CD14-positive monocyte (primary cell): ENCODE data around the gene GNB5. TPM values are rescaled to one million over a fixed set of nuclear protein-coding genes. Genes with fewer than 3 reads are reported as not detected.

Experiments used
- DNase-seq, 3 donors: peaks; one replicate each; pipeline ENCODE4 v3.0.0-alpha.2; 2011 to 2022
- H2AFZ ChIP-seq: 2 replicates; pipeline ENCODE4 v1.6.0; 2012; ENCODE audit warnings: mild to moderate bottlenecking, low read depth, low read length, inconsistent platforms; ENCODE audit not compliant: insufficient read depth, poor library complexity, severe bottlenecking
- H3K27ac ChIP-seq, 2 donors: 1 replicate in 1 of 2; 2 replicates in 1 of 2; pipeline ENCODE4 v1.5.1; 2012 to 2013; ENCODE audit warnings: low read length in 2 of 2, control low read depth in 1 of 2, inconsistent platforms in 1 of 2, low read depth in 1 of 2, mild to moderate bottlenecking in 1 of 2
- H3K27me3 ChIP-seq, 2 donors: one replicate each; pipeline versions ENCODE4 v1.6.0 to v1.6.1; 2011 to 2013; ENCODE audit warnings: low read length in 2 of 2; ENCODE audit not compliant: control insufficient read depth in 2 of 2, insufficient read depth in 2 of 2
- H3K36me3 ChIP-seq, 2 donors: replicated peaks in 1 of 2; 1 replicate in 1 of 2; 2 replicates in 1 of 2; pipeline versions ENCODE4 v1.5.1 to v1.6.1; 2012 to 2013; ENCODE audit warnings: low read length in 2 of 2, control low read depth in 1 of 2, inconsistent platforms in 1 of 2, mild to moderate bottlenecking in 1 of 2; ENCODE audit not compliant: insufficient read depth in 2 of 2, control insufficient read depth in 1 of 2
- H3K4me1 ChIP-seq, 2 donors: 1 replicate in 1 of 2; 2 replicates in 1 of 2; pipeline versions ENCODE4 v1.5.1 to v1.6.1; 2012 to 2013; ENCODE audit warnings: low read length in 2 of 2, control low read depth in 1 of 2, inconsistent platforms in 1 of 2, mild to moderate bottlenecking in 1 of 2, moderate library complexity in 1 of 2; ENCODE audit not compliant: insufficient read depth in 2 of 2, control insufficient read depth in 1 of 2
- H3K4me2 ChIP-seq: replicated peaks from 2 replicates; pipeline ENCODE3; 2012; ENCODE audit warnings: low read length, moderate library complexity, mild to moderate bottlenecking; ENCODE audit not compliant: poor library complexity, severe bottlenecking; ENCODE audit errors: extremely low read depth
- H3K4me3 ChIP-seq, 3 experiments: fragments of 200-600 bp in 1 of 3; sonication (generic) in 1 of 3; replicated peaks in 1 of 3; 1 replicate in 2 of 3; 2 replicates in 1 of 3; pipeline ENCODE4 v1.5.1; 2011 to 2013; ENCODE audit warnings: low read length in 3 of 3, mild to moderate bottlenecking in 3 of 3, control low read depth in 2 of 3, low read depth in 2 of 3, inconsistent platforms in 1 of 3, moderate library complexity in 1 of 3
- H3K79me2 ChIP-seq: 2 replicates; pipeline ENCODE4 v1.6.0; 2012; ENCODE audit warnings: mild to moderate bottlenecking, control low read depth, inconsistent platforms, low read length, moderate library complexity; ENCODE audit not compliant: insufficient read depth
- H3K9ac ChIP-seq: 2 replicates; pipeline ENCODE4 v1.6.0; 2017; ENCODE audit warnings: low read length, mild to moderate bottlenecking; ENCODE audit not compliant: insufficient read depth, poor library complexity, severe bottlenecking
- H3K9me3 ChIP-seq, 2 donors: replicated peaks in 1 of 2; 1 replicate in 1 of 2; 2 replicates in 1 of 2; pipeline versions ENCODE4 v1.5.1 to v1.6.1; 2012 to 2013; ENCODE audit warnings: low read length in 2 of 2, control low read depth in 1 of 2; ENCODE audit not compliant: control insufficient read depth in 1 of 2, insufficient read depth in 1 of 2
- H4K20me1 ChIP-seq: 2 replicates; pipeline ENCODE4 v1.6.0; 2012; ENCODE audit warnings: mild to moderate bottlenecking, low read length, control low read depth, moderate library complexity; ENCODE audit not compliant: insufficient read depth
- H3K27ac Mint-ChIP-seq, 7 donors: one replicate each; pipeline ENCODE4 v1.8.0; 2020; ENCODE audit warnings: mild to moderate bottlenecking in 7 of 7, mixed read lengths in 7 of 7, moderate library complexity in 6 of 7, inconsistent platforms in 2 of 7
- H3K27me3 Mint-ChIP-seq, 3 donors: one replicate each; pipeline ENCODE4 v1.8.0; 2021 to 2022; ENCODE audit warnings: low read depth in 3 of 3, mild to moderate bottlenecking in 3 of 3, mixed read lengths in 3 of 3, moderate library complexity in 3 of 3, inconsistent platforms in 1 of 3
- H3K36me3 Mint-ChIP-seq, 2 donors: one replicate each; pipeline ENCODE4 v1.8.0; 2020; ENCODE audit warnings: mixed read lengths in 2 of 2, inconsistent platforms in 1 of 2, mild to moderate bottlenecking in 1 of 2
- H3K4me1 Mint-ChIP-seq: one replicate; pipeline ENCODE4 v1.8.0; 2020; ENCODE audit warnings: mild to moderate bottlenecking, mixed read lengths
- H3K4me3 Mint-ChIP-seq, 2 donors: one replicate each; pipeline ENCODE4 v1.8.0; 2020; ENCODE audit warnings: mild to moderate bottlenecking in 2 of 2, mixed read lengths in 2 of 2, moderate library complexity in 1 of 2
- H3K9me3 Mint-ChIP-seq, 7 donors: one replicate each; pipeline ENCODE4 v1.8.0; 2020 to 2022; ENCODE audit warnings: mixed read lengths in 7 of 7, mild to moderate bottlenecking in 6 of 7, moderate library complexity in 6 of 7, inconsistent platforms in 2 of 7
- WGBS: methylation state at CpG from one replicate; pipeline ENCODE4 v1.1.5; 2013; ENCODE audit warnings: missing lambda C conversion rate; ENCODE audit not compliant: insufficient coverage; 5-methylcytosine and 5-hydroxymethylcytosine counted together
- intact Hi-C, 2 donors: fragments of 100-400 bp; cut with micrococcal nuclease; formaldehyde crosslinking; loops; one replicate each; pipeline versions ENCODE4 v1.15.0 to v1.15.1; 2023
- polyA plus RNA-seq, 3 donors: library from polyadenylated mRNA; depleted of rRNA in 1 of 3; unstranded in 2 of 3; stranded (reverse) in 1 of 3; fragments of 300-500 nt in 2 of 3; fragments of >200 nt in 1 of 3; fragmentation: Illumina TruSeq in 2 of 3; gene quantifications; 1 replicate in 2 of 3; 2 replicates in 1 of 3; pipeline ENCODE4 v1.2.3, GENCODE V29; 2012 to 2021
- TF ChIP-seq, protein P1 (sequence below): fragments of 200-600 bp; IDR thresholded peaks from one replicate; pipeline ENCODE4 v1.8.0; 2022; ENCODE audit warnings: antibody characterized with exemption, mild to moderate bottlenecking

GNB5 gene
- polyA plus RNA-seq, 3 donors, result 3.1 to 5.4 (median 4.3) TPM

DNA sequence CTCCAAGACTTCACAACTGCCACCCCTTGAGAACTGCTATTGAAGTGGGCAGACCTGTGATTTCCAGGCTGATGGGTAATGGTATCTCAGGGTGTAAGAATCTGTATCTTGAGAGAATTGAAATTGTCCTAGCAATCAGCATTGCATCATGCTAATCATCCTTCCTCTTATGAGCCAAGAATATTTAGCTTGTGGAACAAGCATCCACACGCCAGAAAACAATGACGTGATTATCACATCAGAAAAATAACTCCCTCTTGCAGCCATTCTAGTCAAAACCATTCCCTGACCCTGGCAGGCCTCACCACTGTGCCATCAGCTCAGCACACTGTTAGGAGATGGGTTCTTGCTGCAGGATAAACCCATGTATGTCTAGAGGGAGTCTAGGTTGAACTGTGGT, 85.3 kb downstream of the GNB5 start:
- Mint-ChIP-seq H3K27ac (no peak overlapping the region), H3K27me3 (peaks cover 0 to 2% (median 2%) of the 10 kb centered on the region in 3 donors), H3K36me3 (no peaks in the 10 kb centered on the region), H3K4me3 (no peak overlapping the region), H3K4me1 (peaks cover 21% of the 10 kb centered on the region), H3K9me3 (peaks cover 0 to 2% (median 0%) of the 10 kb centered on the region in 7 donors)
- Histone ChIP-seq H3K27me3 (no peaks in the 10 kb centered on the region), H3K4me1 (peaks cover 0 to 18% of the 10 kb centered on the region in 2 donors), H3K4me3 (no peak overlapping the region), H3K9me3 (no peaks in the 10 kb centered on the region), H3K36me3 (no peaks in the 10 kb centered on the region), H3K27ac (no peak overlapping the region), H2AFZ (peak overlapping the region; percentile 15), H3K4me2 (no peak overlapping the region), H4K20me1 (no peaks in the 10 kb centered on the region), H3K79me2 (no peaks in the 10 kb centered on the region), H3K9ac (no peak overlapping the region)
- intact Hi-C loops, result no loop called here
- 50% methylated on average over 2 of the region's 2 CpGs for WGBS
- peak in 1 of 3 donors; percentile 58 for DNase-seq
- TF ChIP-seq, protein P1, sequence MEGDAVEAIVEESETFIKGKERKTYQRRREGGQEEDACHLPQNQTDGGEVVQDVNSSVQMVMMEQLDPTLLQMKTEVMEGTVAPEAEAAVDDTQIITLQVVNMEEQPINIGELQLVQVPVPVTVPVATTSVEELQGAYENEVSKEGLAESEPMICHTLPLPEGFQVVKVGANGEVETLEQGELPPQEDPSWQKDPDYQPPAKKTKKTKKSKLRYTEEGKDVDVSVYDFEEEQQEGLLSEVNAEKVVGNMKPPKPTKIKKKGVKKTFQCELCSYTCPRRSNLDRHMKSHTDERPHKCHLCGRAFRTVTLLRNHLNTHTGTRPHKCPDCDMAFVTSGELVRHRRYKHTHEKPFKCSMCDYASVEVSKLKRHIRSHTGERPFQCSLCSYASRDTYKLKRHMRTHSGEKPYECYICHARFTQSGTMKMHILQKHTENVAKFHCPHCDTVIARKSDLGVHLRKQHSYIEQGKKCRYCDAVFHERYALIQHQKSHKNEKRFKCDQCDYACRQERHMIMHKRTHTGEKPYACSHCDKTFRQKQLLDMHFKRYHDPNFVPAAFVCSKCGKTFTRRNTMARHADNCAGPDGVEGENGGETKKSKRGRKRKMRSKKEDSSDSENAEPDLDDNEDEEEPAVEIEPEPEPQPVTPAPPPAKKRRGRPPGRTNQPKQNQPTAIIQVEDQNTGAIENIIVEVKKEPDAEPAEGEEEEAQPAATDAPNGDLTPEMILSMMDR, result no peak

DNA sequence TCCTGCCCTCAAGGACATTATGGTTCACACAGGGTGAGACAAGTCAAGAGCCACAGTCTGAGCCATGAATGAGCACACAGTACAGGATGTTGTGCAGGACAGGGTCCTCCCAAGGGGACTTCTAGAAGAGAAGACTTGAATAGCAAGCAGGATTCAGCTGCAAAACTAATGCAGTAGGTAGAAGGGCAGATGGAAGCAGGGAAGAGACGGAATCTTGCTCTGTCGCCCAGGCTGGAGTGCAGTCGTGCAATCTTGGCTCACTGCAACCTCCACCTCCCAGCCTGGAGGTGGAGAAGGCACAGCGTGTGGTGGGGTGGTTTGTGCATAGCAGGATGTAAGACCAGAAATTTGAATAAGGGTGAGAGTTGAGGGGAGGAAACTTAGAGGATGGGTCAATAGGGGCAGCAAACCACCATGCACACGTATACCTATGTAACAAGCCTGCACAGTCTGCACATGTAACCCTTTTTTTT, 86.6 kb downstream of the GNB5 start:
- H3K4me1 Mint-ChIP-seq, result peaks cover 21% of the 10 kb centered on the region
- H3K27me3 Mint-ChIP-seq, result peaks cover 0 to 2% (median 0%) of the 10 kb centered on the region in 3 donors
- no CpG with 5 or more reads among the region's 5 CpGs for WGBS
- no peak overlapping the region for H3K9ac ChIP-seq
- H4K20me1 ChIP-seq, result no peaks in the 10 kb centered on the region
- DNase-seq, result no peak
- peaks cover 0 to 20% of the 10 kb centered on the region in 2 donors for H3K4me1 ChIP-seq
- intact Hi-C loops, result no loop called here
- TF ChIP-seq, protein P1, result no peak
- H3K4me2 ChIP-seq, result no peak overlapping the region
- H2AFZ ChIP-seq, result no peak overlapping the region
- no peak overlapping the region for H3K4me3 ChIP-seq
- H3K4me3 Mint-ChIP-seq, result no peak overlapping the region
- no peaks in the 10 kb centered on the region for H3K9me3 ChIP-seq
- H3K27me3 ChIP-seq, result no peaks in the 10 kb centered on the region
- no peaks in the 10 kb centered on the region for H3K36me3 ChIP-seq
- no peak overlapping the region for H3K27ac ChIP-seq
- peaks cover 0 to 2% (median 0%) of the 10 kb centered on the region in 7 donors for H3K9me3 Mint-ChIP-seq
- H3K36me3 Mint-ChIP-seq, result no peaks in the 10 kb centered on the region
- H3K27ac Mint-ChIP-seq, result peak overlapping the region in 1 of 7 donors; percentile 47
- no peaks in the 10 kb centered on the region for H3K79me2 ChIP-seq
